Measurements from ENCODE around the gene AASDH.

- peak; percentile 85 for TF ChIP-seq CTCF (IDR thresholded peaks at IDR 0.05)
- TF ChIP-seq EZH2 (IDR thresholded peaks at IDR 0.05; ENCODE audit: borderline replicate concordance, insufficient read depth, low read depth, low read length, poor library complexity, severe bottlenecking): no peak
Observed at GRCh38 chr4:56424697-56425514, 37.6 kb upstream of the AASDH start.

Data from B cell (primary cell).